GM18868 (cell line): ENCODE measurements around the gene NTN1.

Experiments
- ATAC-seq: cut with Tn5 transposase; IDR thresholded peaks from one replicate; pipeline ENCODE4 v1.9.1; 2021; ENCODE audit warnings: mild to moderate bottlenecking, moderate library complexity; ENCODE audit not compliant: unreplicated experiment

Gene NTN1

DNA sequence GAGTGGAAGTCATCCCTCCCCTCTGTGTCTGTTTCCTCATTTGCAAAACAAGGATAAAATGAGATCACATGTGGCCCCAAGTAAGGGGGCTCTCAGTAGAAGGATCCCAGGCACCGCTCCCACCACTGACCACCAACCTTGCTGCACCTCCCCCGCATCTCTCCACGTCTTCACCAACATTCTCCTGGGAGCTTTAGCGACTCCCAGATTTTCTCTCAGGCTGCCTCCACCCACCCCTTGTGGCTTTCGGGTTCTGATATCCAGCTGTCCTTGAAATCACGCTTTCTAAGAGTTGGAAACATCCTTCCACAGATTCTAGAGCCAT, 16.4 kb upstream of the NTN1 start:
- no peak for ATAC-seq

GRCh38 chr17:9006175-9006767, 15.0 kb upstream of the NTN1 start:
- ATAC-seq, result no peak

GRCh38 chr17:9007052-9007714, 14.1 kb upstream of the NTN1 start:
- ATAC-seq, result no peak

GRCh38 chr17:9009096-9009495, 12.2 kb upstream of the NTN1 start:
- no peak for ATAC-seq

DNA sequence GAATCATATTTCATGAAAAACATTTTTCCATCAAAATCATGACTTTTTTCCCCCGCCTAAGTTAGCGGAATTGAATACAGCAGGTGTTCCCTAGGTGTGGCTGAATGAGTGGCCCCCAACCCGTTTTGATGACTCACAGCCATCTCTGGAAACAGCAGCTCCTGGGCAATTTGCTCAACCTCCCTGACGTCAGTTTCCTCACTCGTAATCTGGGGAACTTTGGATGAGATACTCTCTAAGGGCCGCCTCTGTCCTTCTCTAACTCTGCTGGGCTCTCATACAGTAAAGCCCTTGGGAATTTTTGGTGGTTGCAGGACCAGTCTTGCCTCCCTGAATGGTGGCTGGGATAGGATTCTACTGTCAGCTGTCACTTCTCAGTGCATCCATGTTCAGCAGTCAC, 11.6 kb upstream of the NTN1 start:
- no peak for ATAC-seq

DNA sequence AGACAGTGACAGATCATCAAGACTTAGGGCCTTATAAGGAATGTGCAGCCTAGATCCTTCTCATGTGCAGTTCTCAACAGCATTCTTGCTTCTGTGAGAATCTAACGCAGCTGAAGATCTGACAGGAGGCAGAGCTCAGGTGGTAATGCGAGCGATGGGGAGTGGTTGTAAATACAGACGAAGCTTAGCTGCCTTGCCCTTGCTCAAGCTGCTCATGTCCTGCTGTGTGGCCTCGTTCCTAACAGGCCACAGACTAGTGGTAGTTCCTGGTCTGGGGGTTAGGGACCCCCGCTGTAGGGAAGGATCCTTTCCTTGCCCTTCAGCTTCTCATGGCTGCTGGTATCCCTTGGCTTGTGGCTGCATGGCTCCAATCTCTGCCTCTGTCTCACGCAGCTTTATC, 10.3 kb upstream of the NTN1 start:
- ATAC-seq, result no peak

- no peak for ATAC-seq
These were observed 4.3 kb upstream of the NTN1 start for GRCh38 chr17:9016941-9017552.

GRCh38 chr17:9018726-9019125, 2.6 kb upstream of the NTN1 start:
- no peak for ATAC-seq

DNA sequence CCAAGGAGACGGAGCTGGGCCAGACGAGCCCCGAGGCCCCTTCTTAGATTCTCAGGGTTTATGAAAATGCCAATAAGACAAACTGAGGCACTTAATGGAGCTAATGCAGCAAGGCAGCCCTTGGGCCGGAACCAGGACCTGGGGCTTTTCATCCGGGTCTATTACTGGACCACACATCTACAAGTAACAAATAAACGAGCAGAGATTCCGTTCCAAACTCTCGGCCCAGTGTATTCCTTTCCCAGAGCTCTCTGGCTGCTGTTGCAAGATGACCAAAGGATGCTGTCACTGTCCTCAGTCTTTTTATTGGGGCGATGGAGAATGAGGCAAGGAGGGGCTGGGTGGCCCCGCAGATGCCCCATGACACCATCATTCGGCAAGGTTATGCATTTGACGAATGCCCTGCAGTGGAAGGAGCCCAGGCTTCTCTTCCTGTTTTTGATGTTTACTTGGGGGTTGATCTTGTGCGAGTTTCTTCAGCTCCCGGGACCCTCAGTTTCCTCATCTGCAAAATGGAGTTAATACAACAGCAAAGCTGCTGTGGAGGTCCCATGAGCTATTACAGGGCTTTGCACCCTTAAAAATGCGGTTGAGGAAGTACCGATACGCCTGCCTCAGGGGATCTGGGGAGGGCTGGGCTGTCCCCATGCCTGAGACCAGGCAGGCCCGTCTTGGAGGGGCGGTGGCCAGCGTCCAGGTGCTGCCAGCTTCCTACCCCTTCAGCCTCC, 1.1 kb upstream of the NTN1 start:
- ATAC-seq, result no peak

- ATAC-seq, result no peak
These were observed 519 bp upstream of the NTN1 start for GRCh38 chr17:9020824-9021157.

DNA sequence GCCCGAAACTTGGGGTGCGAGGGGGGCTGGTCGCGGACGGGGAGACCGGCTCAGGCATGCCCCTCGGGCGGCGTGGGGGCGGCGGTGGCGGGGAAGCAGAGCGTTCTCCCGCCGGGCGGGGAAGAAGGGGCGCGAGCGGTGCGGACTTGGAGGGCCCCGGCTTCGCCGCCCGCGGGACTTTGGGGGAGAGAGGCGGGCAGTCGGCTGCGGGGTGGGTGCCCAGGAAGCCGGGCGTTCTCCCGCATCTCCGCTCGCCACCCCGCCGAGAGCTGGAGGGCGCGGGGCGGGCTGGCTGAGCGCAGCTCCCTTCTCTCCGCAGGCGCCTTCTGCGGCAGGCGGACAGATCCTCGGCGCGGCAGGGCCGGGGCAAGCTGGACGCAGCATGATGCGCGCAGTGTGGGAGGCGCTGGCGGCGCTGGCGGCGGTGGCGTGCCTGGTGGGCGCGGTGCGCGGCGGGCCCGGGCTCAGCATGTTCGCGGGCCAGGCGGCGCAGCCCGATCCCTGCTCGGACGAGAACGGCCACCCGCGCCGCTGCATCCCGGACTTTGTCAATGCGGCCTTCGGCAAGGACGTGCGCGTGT, 772 bp downstream of the NTN1 start:
- ATAC-seq, result no peak

- no peak for ATAC-seq
These were observed 1.5 kb downstream of the NTN1 start for GRCh38 chr17:9022573-9023391.

- ATAC-seq, result no peak
These were observed 2.3 kb downstream of the NTN1 start for GRCh38 chr17:9023392-9024218.

DNA sequence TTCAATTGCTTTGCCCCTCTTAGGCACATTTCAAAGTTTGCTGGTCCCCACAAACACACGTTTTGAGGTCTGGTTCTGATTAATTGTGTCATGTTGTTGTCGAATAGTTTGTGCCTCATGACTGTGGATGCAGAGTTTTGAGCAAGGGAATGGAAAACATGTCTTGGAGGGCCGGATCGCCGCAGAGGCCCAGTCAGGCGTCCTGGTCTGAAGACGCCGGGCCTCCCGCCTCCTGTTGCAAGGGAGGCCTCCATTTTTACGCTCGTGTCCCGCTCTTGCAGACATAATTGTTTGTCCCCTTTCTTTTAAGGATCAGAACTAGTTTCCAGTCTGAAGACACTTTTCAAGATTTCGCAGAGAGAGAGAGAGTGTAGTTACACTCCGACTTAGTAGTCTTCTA, 3.2 kb downstream of the NTN1 start:
- no peak for ATAC-seq

- no peak for ATAC-seq
These were observed 5.4 kb downstream of the NTN1 start for GRCh38 chr17:9026741-9027140.

DNA sequence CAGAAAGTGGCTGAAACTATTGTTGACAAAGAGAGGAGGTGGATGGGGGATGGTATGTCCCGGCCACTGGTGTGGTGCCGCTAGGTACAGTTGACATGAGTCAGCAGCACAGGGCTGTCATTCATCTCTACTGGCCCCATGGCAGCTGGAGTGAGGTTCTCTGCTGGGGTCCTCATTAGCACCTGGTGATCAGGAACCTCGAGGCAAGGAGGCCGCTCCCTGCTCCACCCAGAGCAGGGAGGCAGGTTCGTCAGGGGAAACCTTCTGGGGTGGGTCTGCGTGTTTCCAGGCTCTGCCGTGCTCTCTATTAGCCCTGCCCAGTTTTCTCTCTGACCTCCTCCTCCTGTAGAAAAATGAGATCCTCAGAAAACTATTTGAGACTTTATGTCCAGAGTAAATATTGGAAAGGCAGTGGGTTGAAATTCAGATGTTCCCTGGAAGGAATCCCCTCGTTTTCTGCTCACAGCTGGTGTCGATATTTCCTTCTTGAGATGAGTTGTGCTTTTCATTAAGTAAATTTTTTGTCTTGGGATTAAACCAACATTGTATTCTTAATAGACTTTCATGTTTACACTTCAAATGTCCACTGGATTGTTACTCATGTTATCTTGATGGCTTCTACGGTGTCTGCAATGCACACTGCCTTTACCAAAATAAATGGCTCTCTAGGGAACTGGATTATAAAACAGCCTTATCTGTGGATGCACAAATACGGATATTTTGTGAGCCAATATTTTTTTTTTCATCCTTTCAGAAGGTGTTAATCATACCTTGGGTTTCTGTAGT, 7.1 kb downstream of the NTN1 start:
- ATAC-seq, result no peak

DNA sequence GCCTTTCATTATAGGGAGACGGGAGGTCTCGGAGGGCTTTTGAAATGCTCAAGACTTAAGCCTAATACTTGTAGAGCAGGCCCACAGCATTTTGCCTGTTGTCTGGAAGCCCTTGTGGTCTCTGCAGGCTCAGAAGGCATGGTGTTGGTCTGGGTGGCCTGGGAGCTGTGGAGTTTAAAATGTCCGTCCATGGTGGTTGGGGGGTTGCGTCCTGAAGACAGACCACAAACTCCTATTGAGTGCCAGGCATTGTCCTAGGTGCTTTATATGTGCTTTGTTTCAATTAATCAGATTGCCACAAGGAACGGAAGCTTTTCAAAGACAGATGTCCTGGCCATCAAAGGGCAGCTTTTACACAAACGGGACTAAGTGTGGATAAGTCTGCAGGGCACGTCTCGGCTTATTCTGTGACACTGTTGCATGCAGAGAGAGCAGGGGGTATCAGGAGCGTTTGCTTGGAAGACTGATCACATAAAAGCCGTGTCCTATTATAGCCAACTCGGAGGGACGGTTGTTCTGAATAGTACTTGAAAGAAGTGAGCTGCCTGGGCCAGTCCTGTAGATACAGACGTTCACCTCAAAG, 7.8 kb downstream of the NTN1 start:
- ATAC-seq, result no peak

- ATAC-seq, result no peak
These were observed 10.8 kb downstream of the NTN1 start for GRCh38 chr17:9032151-9032550.

DNA sequence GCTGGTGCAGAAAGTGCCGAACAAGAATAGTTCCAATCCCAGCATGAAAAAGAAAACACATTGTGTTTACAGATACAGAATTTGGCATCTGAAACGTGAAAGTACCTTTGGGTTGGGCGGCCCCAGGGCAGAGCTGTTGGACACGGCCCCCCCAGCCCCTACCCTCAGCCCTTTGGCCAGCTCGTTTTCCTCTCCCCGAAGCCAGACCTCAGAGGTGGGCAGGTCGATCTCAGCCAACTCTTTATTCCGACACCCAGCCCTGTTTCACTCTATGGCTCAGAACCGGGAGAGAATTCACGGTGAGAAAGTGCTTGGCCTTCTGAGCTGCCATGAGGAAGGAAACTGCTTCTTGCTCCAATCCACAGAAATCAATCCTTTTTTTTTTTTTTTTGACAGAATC, 11.3 kb downstream of the NTN1 start:
- ATAC-seq, result no peak
